T-cell (primary cell): ENCODE measurements around the gene MARS1. TPM values are rescaled to one million over a fixed set of nuclear protein-coding genes. Genes with fewer than 3 reads are reported as not detected.
A peak's percentile ranks its signal among the peaks of the same experiment; 100 is the strongest.

Experiments used
- ATAC-seq, 4 experiments: fragments of 200-7000 bp in 3 of 4; fragments of 150-1000 bp in 1 of 4; cut with Tn5 transposase; replicated peaks in 1 of 4; 1 replicate in 3 of 4; 2 replicates in 1 of 4; pipeline ENCODE4 v1.10.0; 2021; ENCODE audit warnings: moderate library complexity in 3 of 4, mild to moderate bottlenecking in 2 of 4, moderate number of reproducible peaks in 1 of 4
- CTCF ChIA-PET, 2 donors: fragments of 300-600 bp; sonication (Branson Sonifier 250); formaldehyde crosslinking; loops; one replicate each; lab custom pipeline; 2022; ENCODE audit warnings: antibody characterized with exemption in 2 of 2; lab: Charles Lee
- POLR2A ChIA-PET, 2 donors: fragments of 300-600 bp; sonication (Branson Sonifier 250); formaldehyde crosslinking; loops; one replicate each; lab custom pipeline; 2022; ENCODE audit warnings: antibody characterized with exemption in 2 of 2; lab: Charles Lee
- DNase-seq, 35 experiments: peaks; one replicate each; pipeline versions ENCODE4 v3.0.0 to v3.0.0-alpha.2; 2013 to 2023
- H3K27ac ChIP-seq: one replicate; pipeline ENCODE4 v1.5.1; 2013; ENCODE audit warnings: low read length
- H3K27me3 ChIP-seq, 2 experiments: replicated peaks in 1 of 2; 1 replicate in 1 of 2; 2 replicates in 1 of 2; pipeline versions ENCODE4 v1.6.1 to v1.7.0; 2013; ENCODE audit warnings: low read length in 1 of 2, mixed read lengths in 1 of 2; ENCODE audit not compliant: control insufficient read depth in 2 of 2, insufficient read depth in 2 of 2; ENCODE audit errors: extremely low read depth in 1 of 2
- H3K36me3 ChIP-seq, 2 donors: 1 replicate in 1 of 2; 2 replicates in 1 of 2; pipeline versions ENCODE4 v1.6.1 to v1.7.0; 2013; ENCODE audit warnings: low read length in 1 of 2; ENCODE audit not compliant: control insufficient read depth in 2 of 2, insufficient read depth in 1 of 2; ENCODE audit errors: extremely low read depth in 1 of 2
- H3K4me1 ChIP-seq, 2 experiments: 1 replicate in 1 of 2; 2 replicates in 1 of 2; pipeline versions ENCODE4 v1.6.1 to v1.7.0; 2013; ENCODE audit warnings: low read length in 2 of 2, mixed read lengths in 1 of 2; ENCODE audit not compliant: insufficient read depth in 2 of 2, control insufficient read depth in 1 of 2; ENCODE audit errors: extremely low read depth in 1 of 2
- H3K4me3 ChIP-seq, 2 donors: 1 replicate in 1 of 2; 2 replicates in 1 of 2; pipeline versions ENCODE4 v1.5.1 to v1.7.0; 2013; ENCODE audit warnings: mild to moderate bottlenecking in 2 of 2, low read length in 1 of 2, moderate library complexity in 1 of 2; ENCODE audit not compliant: control insufficient read depth in 1 of 2; ENCODE audit errors: extremely low read depth in 1 of 2
- H3K9me3 ChIP-seq: 2 replicates; pipeline ENCODE4 v1.7.0; 2013
- H3K27ac Mint-ChIP-seq, 2 donors: one replicate each; pipeline ENCODE4 v1.8.0; 2020 to 2021; ENCODE audit warnings: mild to moderate bottlenecking in 2 of 2, mixed read lengths in 2 of 2
- H3K27me3 Mint-ChIP-seq, 2 donors: one replicate each; pipeline ENCODE4 v1.8.0; 2021 to 2022; ENCODE audit warnings: mixed read lengths in 2 of 2
- H3K36me3 Mint-ChIP-seq: one replicate; pipeline ENCODE4 v1.8.0; 2021; ENCODE audit warnings: mixed read lengths
- H3K4me1 Mint-ChIP-seq, 3 donors: one replicate each; pipeline ENCODE4 v1.8.0; 2020 to 2022; ENCODE audit warnings: mixed read lengths in 3 of 3, mild to moderate bottlenecking in 1 of 3
- H3K4me3 Mint-ChIP-seq, 3 donors: one replicate each; pipeline ENCODE4 v1.8.0; 2020 to 2022; ENCODE audit warnings: mild to moderate bottlenecking in 3 of 3, mixed read lengths in 3 of 3, moderate library complexity in 3 of 3
- H3K9me3 Mint-ChIP-seq, 3 donors: one replicate each; pipeline ENCODE4 v1.8.0; 2020 to 2022; ENCODE audit warnings: mixed read lengths in 3 of 3
- WGBS: methylation state at CpG from one replicate; pipeline ENCODE4 v1.1.5; 2013; ENCODE audit warnings: missing lambda C conversion rate; ENCODE audit not compliant: insufficient coverage; 5-methylcytosine and 5-hydroxymethylcytosine counted together
- total RNA-seq, 35 experiments: library from RNA in 6 of 35; stranded (reverse) in 6 of 35; fragments of 120-200 nt in 1 of 35; gene quantifications; one replicate each; pipeline versions ENCODE4 v1.2.1 to v1.2.4 and lab custom pipeline; 2013 to 2026

Gene MARS1
- total RNA-seq, 5 donors from 2014 or later (not counting 1 experiment from before 2014, with no cell fraction given), result 167 to 350 (median 320) TPM

- no peak overlapping the region for H3K4me3 Mint-ChIP-seq
- ChIA-PET CTCF (no interaction called here), POLR2A (no interaction called here)
- Histone ChIP-seq H3K36me3 (peaks cover 12 to 89% of the 10 kb centered on the region in 2 donors), H3K4me1 (peaks cover 8 to 29% of the 10 kb centered on the region in 2 experiments), H3K4me3 (no peak overlapping the region), H3K27ac (no peak overlapping the region), H3K27me3 (no peaks in the 10 kb centered on the region), H3K9me3 (no peaks in the 10 kb centered on the region)
- H3K9me3 Mint-ChIP-seq, result no peaks in the 10 kb centered on the region
- ATAC-seq (no peak), DNase-seq (no peak)
- H3K36me3 Mint-ChIP-seq, result peaks cover 40% of the 10 kb centered on the region
- no CpG with 5 or more reads among the region's 12 CpGs for WGBS
- H3K4me1 Mint-ChIP-seq, result peaks cover 21 to 29% (median 21%) of the 10 kb centered on the region in 3 donors
- no peaks in the 10 kb centered on the region for H3K27me3 Mint-ChIP-seq
- H3K27ac Mint-ChIP-seq, result no peak overlapping the region
Observed at GRCh38 chr12:57528176-57528575, 40.3 kb downstream of the MARS1 start.

- WGBS, result 87% methylated on average over 3 of the region's 10 CpGs
- H3K27me3 Mint-ChIP-seq, result no peaks in the 10 kb centered on the region
- H3K36me3 Mint-ChIP-seq, result peaks cover 42% of the 10 kb centered on the region
- no peaks in the 10 kb centered on the region for H3K9me3 Mint-ChIP-seq
- ChIA-PET CTCF (no interaction called here), POLR2A (no interaction called here)
- no peaks in the 10 kb centered on the region for H3K9me3 ChIP-seq
- H3K4me3 Mint-ChIP-seq, result no peak overlapping the region
- no peak overlapping the region for H3K27ac ChIP-seq
- H3K4me1 Mint-ChIP-seq, result peaks cover 13 to 20% (median 13%) of the 10 kb centered on the region in 3 donors
- DNase-seq (no peak), ATAC-seq (no peak)
- H3K36me3 ChIP-seq, result peaks cover 12 to 91% of the 10 kb centered on the region in 2 donors
- peaks cover 2 to 21% of the 10 kb centered on the region in 2 experiments for H3K4me1 ChIP-seq
- no peaks in the 10 kb centered on the region for H3K27me3 ChIP-seq
- H3K27ac Mint-ChIP-seq, result peak overlapping the region in 1 of 2 donors; percentile 39
- H3K4me3 ChIP-seq, result no peak overlapping the region
Observed at GRCh38 chr12:57528831-57529555, 41.1 kb downstream of the MARS1 start.

- H3K27ac Mint-ChIP-seq, result peak overlapping the region; percentile 10 to 23
- H3K4me3 ChIP-seq, result no peak overlapping the region
Observed at GRCh38 chr12:57529831-57530230, 42.0 kb downstream of the MARS1 start.

GRCh38 chr12:57530396-57531142 lies 42.7 kb downstream of the MARS1 start:
- Histone ChIP-seq H3K36me3 (peaks cover 12 to 90% of the 10 kb centered on the region in 2 donors), H3K27me3 (no peaks in the 10 kb centered on the region), H3K9me3 (no peaks in the 10 kb centered on the region), H3K4me1 (peaks cover 0 to 8% of the 10 kb centered on the region in 2 experiments), H3K4me3 (no peak overlapping the region), H3K27ac (no peak overlapping the region)
- POLR2A ChIA-PET, result interaction anchor here in 1 of 2 donors (0.6 kb wide), 2 partner anchors 40 to 51 kb away, joined by 6 read pairs; partner anchors contain the start of gene ARHGAP9
- no peak overlapping the region for H3K4me3 Mint-ChIP-seq
- ATAC-seq, result no peak
- H3K4me1 Mint-ChIP-seq, result peaks cover 2 to 9% (median 3%) of the 10 kb centered on the region in 3 donors
- peak overlapping the region in 1 of 2 donors; percentile 4 for H3K27ac Mint-ChIP-seq
- DNase-seq, result no peak
- no peaks in the 10 kb centered on the region for H3K27me3 Mint-ChIP-seq
- no peaks in the 10 kb centered on the region for H3K9me3 Mint-ChIP-seq
- CTCF ChIA-PET, result no interaction called here
- WGBS, result no CpG with 5 or more reads among the region's 5 CpGs
- H3K36me3 Mint-ChIP-seq, result peaks cover 52% of the 10 kb centered on the region

More at GRCh38 chr12:57529831-57530230, 42.0 kb downstream of the MARS1 start:
- Mint-ChIP-seq H3K4me1 (peaks cover 5 to 12% (median 6%) of the 10 kb centered on the region in 3 donors), H3K4me3 (no peak overlapping the region), H3K27me3 (no peaks in the 10 kb centered on the region), H3K9me3 (no peaks in the 10 kb centered on the region), H3K36me3 (peaks cover 46% of the 10 kb centered on the region)
- ChIA-PET POLR2A (no interaction called here), CTCF (no interaction called here)
- 90% methylated on average over 5 of the region's 6 CpGs for WGBS
- DNase-seq, result no peak
- Histone ChIP-seq H3K4me1 (peaks cover 0 to 13% of the 10 kb centered on the region in 2 experiments), H3K9me3 (no peaks in the 10 kb centered on the region), H3K36me3 (peaks cover 12 to 89% of the 10 kb centered on the region in 2 donors), H3K27me3 (no peaks in the 10 kb centered on the region), H3K27ac (no peak overlapping the region)
- ATAC-seq, result no peak

- no peak for ATAC-seq
- ChIA-PET POLR2A (interaction anchor here in 1 of 2 donors (1.1 kb wide), 1 partner anchor 18 kb away, joined by 3 read pairs; no protein-coding TSS in a partner anchor), CTCF (no interaction called here)
- peaks cover 54% of the 10 kb centered on the region for H3K36me3 Mint-ChIP-seq
- peaks cover 15 to 83% of the 10 kb centered on the region in 2 donors for H3K36me3 ChIP-seq
- H3K4me3 Mint-ChIP-seq, result no peak overlapping the region
- no peaks in the 10 kb centered on the region for H3K4me1 ChIP-seq
- peaks cover 2 to 9% (median 2%) of the 10 kb centered on the region in 3 donors for H3K4me1 Mint-ChIP-seq
- no peak overlapping the region for H3K27ac Mint-ChIP-seq
- H3K27me3 ChIP-seq, result no peaks in the 10 kb centered on the region
- H3K27ac ChIP-seq, result no peak overlapping the region
- no peak overlapping the region for H3K4me3 ChIP-seq
- H3K27me3 Mint-ChIP-seq, result no peaks in the 10 kb centered on the region
- no peaks in the 10 kb centered on the region for H3K9me3 Mint-ChIP-seq
- no peak for DNase-seq
- H3K9me3 ChIP-seq, result no peaks in the 10 kb centered on the region
- 71% methylated on average over 1 of the region's 1 CpG for WGBS
Observed at GRCh38 chr12:57531836-57532235, 44.0 kb downstream of the MARS1 start.

- peaks cover 15 to 75% of the 10 kb centered on the region in 2 donors for H3K36me3 ChIP-seq
- H3K36me3 Mint-ChIP-seq, result peaks cover 59% of the 10 kb centered on the region
- no peak overlapping the region for H3K27ac Mint-ChIP-seq
- H3K4me3 ChIP-seq, result no peak overlapping the region
- H3K27ac ChIP-seq, result no peak overlapping the region
- WGBS, result 100% methylated on average over 1 of the region's 8 CpGs
- ChIA-PET CTCF (interaction anchor here (0.6 kb wide), 2 partner anchors 57 to 532 kb away, joined by 3 read pairs; no protein-coding TSS in a partner anchor), POLR2A (interaction anchor here in 1 of 2 donors (0.6 to 1.1 kb wide), 3 partner anchors 20 to 95 kb away, joined by 3 to 4 read pairs (median 3); no protein-coding TSS in a partner anchor)
- ATAC-seq (no peak), DNase-seq (no peak)
- no peaks in the 10 kb centered on the region for H3K27me3 Mint-ChIP-seq
- H3K9me3 ChIP-seq, result no peaks in the 10 kb centered on the region
- H3K9me3 Mint-ChIP-seq, result no peaks in the 10 kb centered on the region
- no peaks in the 10 kb centered on the region for H3K27me3 ChIP-seq
- H3K4me1 Mint-ChIP-seq, result peaks cover 0 to 9% (median 2%) of the 10 kb centered on the region in 3 donors
- H3K4me1 ChIP-seq, result no peaks in the 10 kb centered on the region
- H3K4me3 Mint-ChIP-seq, result no peak overlapping the region
Observed at GRCh38 chr12:57533108-57533507, 45.2 kb downstream of the MARS1 start.
